ENCODE measurements around the gene KRTAP20-2. TPM values are rescaled to one million over a fixed set of nuclear protein-coding genes. Genes with fewer than 3 reads are reported as not detected.

The KRTAP20-2 gene
- total RNA-seq = not detected

DNA sequence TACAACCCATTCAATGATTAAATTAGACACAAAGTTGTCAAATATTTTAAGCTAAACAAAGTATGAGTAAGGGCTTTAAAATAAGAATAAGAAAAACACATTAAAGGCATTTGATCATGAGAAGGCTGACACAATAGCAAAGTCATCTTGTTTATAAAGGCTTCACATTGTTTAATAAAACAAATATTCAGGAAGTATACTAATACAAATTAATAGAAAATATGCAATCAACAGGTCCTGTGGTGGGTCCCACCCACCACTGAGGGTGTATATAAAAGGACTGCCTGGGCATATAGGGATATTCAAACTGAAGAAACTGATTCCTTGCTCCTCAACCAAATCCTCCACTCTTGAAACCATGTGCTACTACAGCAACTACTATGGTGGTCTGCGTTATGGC, at the start of gene KRTAP20-2:
Gene KRTAP20-2, plus strand, starts transcription at position 301 of the 400 bp plus-strand sequence. Its CDS starts 58 bp downstream, at position 359.
- no peaks in the 10 kb centered on the region for H3K4me1 Mint-ChIP-seq
- H3K27ac Mint-ChIP-seq = no peak within 1 kb of the TSS
- CTCF ChIA-PET = no interaction called here
- no peak within 1 kb of the TSS for H3K4me3 Mint-ChIP-seq
- DNase-seq (no peak), ATAC-seq (no peak)
- H3K9me3 Mint-ChIP-seq (ENCODE audit: low read depth) = no peaks in the 10 kb centered on the region
- no peaks in the 10 kb centered on the region for H3K36me3 Mint-ChIP-seq
- no peaks in the 10 kb centered on the region for H3K27me3 Mint-ChIP-seq

DNA sequence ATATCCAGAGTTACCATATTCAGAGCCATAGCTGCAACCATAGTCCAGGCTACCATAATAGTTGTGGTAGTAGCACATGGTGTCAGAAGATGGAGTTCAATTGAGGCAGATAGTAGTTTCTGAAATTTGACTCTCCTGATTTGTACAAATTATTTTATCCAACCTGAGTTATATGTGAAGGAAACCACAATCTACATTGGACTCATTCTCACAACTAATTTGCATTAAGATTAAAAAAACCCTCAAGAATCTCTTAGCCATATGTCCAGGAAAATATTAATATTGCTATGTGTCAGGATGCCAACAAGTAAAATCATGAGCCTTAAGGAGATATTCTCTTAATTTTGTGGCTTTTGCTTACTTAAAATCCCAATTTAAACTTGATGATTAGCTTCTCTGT, 44.7 kb upstream of the KRTAP20-2 start, which contains the start of gene KRTAP22-2:
Gene KRTAP22-2, minus strand, starts transcription at position 101 of the 400 bp plus-strand sequence.
- Mint-ChIP-seq H3K36me3 (no peaks in the 10 kb centered on the region), H3K4me3 (no peak within 1 kb of the TSS), H3K27ac (no peak within 1 kb of the TSS), H3K4me1 (no peaks in the 10 kb centered on the region), H3K27me3 (no peaks in the 10 kb centered on the region), H3K9me3 (ENCODE audit: low read depth) (peaks cover 2% of the 10 kb centered on the region)
- ATAC-seq = no peak
- DNase-seq = no peak
- CTCF ChIA-PET = no interaction called here

DNA sequence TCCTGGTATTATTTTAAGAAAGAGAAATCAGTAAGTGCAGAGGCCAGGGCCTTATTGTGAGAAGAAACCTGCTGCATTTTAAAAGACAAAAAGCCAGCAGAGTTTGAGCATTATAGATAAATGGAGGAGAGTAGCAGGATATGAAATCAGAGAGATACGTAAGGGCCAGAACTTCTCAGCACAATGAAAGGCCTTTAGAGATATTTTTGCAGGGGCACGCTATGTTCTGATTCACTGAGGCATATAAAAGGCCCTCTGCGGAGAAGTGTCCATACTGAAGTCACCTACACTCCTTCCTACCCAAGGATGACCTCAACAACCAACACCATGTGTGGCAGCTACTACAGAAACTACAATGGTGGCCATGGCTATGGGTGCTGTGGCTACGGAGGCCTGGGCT, 42.9 kb upstream of the KRTAP20-2 start, which contains the start of gene KRTAP6-3:
Gene KRTAP6-3, plus strand, starts transcription at position 301 of the 400 bp plus-strand sequence. Its CDS starts 6 bp downstream, at position 307.
- ATAC-seq (no peak), DNase-seq (no peak)
- Mint-ChIP-seq H3K4me3 (no peak within 1 kb of the TSS), H3K27ac (no peak within 1 kb of the TSS), H3K4me1 (no peaks in the 10 kb centered on the region), H3K27me3 (no peaks in the 10 kb centered on the region), H3K36me3 (no peaks in the 10 kb centered on the region), H3K9me3 (ENCODE audit: low read depth) (peaks cover 2% of the 10 kb centered on the region)
- CTCF ChIA-PET = no interaction called here

DNA sequence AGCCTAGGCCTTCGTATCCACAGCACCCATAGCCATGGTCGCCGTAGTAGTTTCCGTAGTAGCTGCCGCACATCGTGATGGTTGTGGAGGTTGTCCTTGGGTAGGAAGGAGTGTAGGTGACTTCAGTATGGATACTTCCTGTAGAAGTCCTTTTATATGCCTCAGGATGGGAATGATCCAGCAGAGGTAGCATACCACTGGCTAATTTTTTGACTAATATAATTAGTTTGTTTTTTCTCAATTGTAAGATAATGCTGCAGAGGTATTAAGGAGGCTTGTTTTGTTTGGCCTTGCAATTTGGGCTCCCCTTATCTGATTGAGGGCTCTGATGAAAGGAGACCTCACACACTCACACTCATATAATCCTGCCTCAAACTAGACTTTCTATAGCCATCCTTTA, 36.2 kb upstream of the KRTAP20-2 start, which contains the start of gene KRTAP6-2:
Gene KRTAP6-2, minus strand, starts transcription at position 101 of the 400 bp plus-strand sequence. Its CDS starts 28 bp downstream, at position 73.
- H3K27me3 Mint-ChIP-seq = no peaks in the 10 kb centered on the region
- H3K4me1 Mint-ChIP-seq = no peaks in the 10 kb centered on the region
- DNase-seq (no peak), ATAC-seq (no peak)
- peaks cover 2% of the 10 kb centered on the region for H3K9me3 Mint-ChIP-seq (ENCODE audit: low read depth)
- H3K4me3 Mint-ChIP-seq = no peak within 1 kb of the TSS
- H3K36me3 Mint-ChIP-seq = no peaks in the 10 kb centered on the region
- CTCF ChIA-PET = no interaction called here
- no peak within 1 kb of the TSS for H3K27ac Mint-ChIP-seq

DNA sequence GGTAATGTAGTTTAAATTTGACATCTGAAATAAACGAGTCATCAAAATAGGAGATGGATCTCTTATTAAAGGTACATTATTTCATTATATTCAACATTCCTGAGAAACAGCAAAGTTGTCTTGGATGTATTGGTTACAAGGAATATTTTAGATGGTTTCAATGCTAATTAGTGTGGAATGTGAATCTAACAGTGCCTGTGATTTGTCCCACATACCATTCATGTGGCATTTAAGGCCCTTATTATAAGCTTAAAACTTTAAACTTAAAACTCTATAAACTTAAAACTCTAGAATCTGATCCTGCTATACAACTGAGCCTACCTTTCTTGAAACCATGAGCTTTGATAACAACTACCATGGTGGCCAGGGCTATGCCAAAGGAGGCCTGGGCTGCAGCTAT, 34.2 kb upstream of the KRTAP20-2 start, which contains the start of gene KRTAP22-1:
Gene KRTAP22-1, plus strand, starts transcription at position 301 of the 400 bp plus-strand sequence.
- Mint-ChIP-seq H3K27me3 (no peaks in the 10 kb centered on the region), H3K36me3 (no peaks in the 10 kb centered on the region), H3K9me3 (ENCODE audit: low read depth) (no peaks in the 10 kb centered on the region), H3K27ac (no peak within 1 kb of the TSS), H3K4me3 (no peak within 1 kb of the TSS), H3K4me1 (no peaks in the 10 kb centered on the region)
- DNase-seq (no peak), ATAC-seq (no peak)
- CTCF ChIA-PET = no interaction called here

DNA sequence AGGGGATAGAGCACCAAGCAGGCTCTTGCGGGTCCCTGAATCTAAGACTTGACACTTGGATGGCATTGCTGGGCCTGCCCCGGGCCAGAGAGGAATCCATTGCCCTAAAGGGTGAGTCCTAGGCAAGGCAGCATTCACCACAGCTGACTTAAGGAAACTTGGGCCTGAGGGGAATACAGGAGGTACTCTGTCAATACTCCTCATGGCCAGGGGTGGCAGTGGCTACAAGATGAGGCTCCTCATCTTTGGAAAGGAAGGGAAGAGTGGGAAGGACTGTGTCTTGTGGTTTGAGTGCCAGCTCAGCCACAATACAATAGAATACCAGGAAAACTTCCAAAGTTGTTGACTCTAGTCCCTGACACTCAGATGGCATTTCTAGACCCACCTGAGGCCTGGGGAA, 29.0 kb upstream of the KRTAP20-2 start:
- H3K27me3 Mint-ChIP-seq = no peaks in the 10 kb centered on the region
- no peaks in the 10 kb centered on the region for H3K4me1 Mint-ChIP-seq
- CTCF ChIA-PET = no interaction called here
- H3K4me3 Mint-ChIP-seq = no peak overlapping the region
- no peak for ATAC-seq
- DNase-seq = no peak
- peaks cover 2% of the 10 kb centered on the region for H3K9me3 Mint-ChIP-seq (ENCODE audit: low read depth)
- H3K36me3 Mint-ChIP-seq = no peaks in the 10 kb centered on the region
- no peak overlapping the region for H3K27ac Mint-ChIP-seq

DNA sequence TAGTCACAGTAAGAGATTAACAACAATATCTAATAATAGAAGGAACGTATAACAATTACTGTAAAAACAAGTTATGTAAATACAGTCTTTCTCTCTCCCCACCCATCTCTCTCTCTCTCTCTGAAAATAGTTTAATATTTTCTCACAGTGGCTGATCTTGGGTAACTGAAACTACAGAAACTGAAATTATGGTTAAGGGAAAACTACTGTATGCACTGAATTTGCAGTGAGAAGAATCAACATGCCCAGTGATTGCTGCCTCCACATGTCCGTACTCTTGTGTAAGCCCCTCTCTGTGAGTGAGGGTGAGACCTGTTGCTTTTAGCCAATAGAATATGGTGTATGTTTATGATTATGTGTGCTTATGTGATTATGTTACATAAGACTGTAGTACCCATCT, 22.9 kb upstream of the KRTAP20-2 start:
- CTCF ChIA-PET = no interaction called here
- ATAC-seq = no peak
- Mint-ChIP-seq H3K36me3 (no peaks in the 10 kb centered on the region), H3K27ac (no peak overlapping the region), H3K27me3 (no peaks in the 10 kb centered on the region), H3K4me1 (no peaks in the 10 kb centered on the region), H3K9me3 (ENCODE audit: low read depth) (peaks cover 7% of the 10 kb centered on the region), H3K4me3 (no peak overlapping the region)
- no peak for DNase-seq

DNA sequence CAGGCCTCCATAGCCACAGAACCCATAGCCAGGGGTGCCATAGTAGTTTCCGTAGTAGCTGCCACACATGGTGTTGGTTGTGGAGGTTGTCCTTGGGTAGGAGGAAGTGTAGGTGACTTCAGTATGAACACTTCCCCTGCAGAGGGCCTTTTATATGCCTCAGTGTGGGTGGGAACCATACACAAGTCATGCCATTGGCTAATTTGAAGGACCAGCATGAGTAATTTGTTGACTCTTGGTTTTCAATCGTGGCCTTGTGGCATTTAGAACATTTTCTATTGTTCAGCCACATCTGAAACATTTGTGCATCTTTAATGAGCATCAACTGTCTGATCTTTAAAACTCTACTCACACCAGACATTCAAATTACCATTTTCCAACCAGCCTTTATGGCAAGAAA, 21.2 kb upstream of the KRTAP20-2 start, which contains the start of gene KRTAP6-1:
Gene KRTAP6-1, minus strand, starts transcription at position 95 of the 400 bp plus-strand sequence. Its CDS starts 26 bp downstream, at position 69.
- H3K27me3 Mint-ChIP-seq = no peaks in the 10 kb centered on the region
- CTCF ChIA-PET = no interaction called here
- H3K4me3 Mint-ChIP-seq = no peak within 1 kb of the TSS
- DNase-seq (no peak), ATAC-seq (no peak)
- no peaks in the 10 kb centered on the region for H3K4me1 Mint-ChIP-seq
- no peaks in the 10 kb centered on the region for H3K36me3 Mint-ChIP-seq
- H3K9me3 Mint-ChIP-seq (ENCODE audit: low read depth) = peaks cover 7% of the 10 kb centered on the region
- H3K27ac Mint-ChIP-seq = no peak within 1 kb of the TSS

DNA sequence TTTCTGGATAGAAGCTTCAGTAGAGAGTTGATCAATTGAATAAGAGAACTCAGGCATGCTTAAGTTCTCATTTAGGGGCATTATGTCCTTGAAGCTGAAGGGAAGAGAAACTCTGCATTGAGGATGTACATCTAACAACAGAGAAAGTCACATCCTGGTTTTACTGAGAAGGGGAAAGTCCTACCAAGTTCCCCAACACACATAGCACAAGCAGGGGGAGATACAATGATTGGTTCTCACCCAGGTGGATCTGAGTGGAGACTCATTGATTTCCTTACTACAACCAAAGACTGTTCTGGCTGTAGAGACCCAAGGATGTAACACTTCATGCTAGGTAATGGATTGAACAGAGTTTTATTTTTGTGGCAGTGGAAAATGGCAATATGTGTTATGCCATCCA, 19.8 kb upstream of the KRTAP20-2 start:
- CTCF ChIA-PET = no interaction called here
- Mint-ChIP-seq H3K27ac (no peak overlapping the region), H3K9me3 (ENCODE audit: low read depth) (peaks cover 7% of the 10 kb centered on the region), H3K27me3 (no peaks in the 10 kb centered on the region), H3K4me3 (no peak overlapping the region), H3K4me1 (no peaks in the 10 kb centered on the region), H3K36me3 (no peaks in the 10 kb centered on the region)
- DNase-seq (no peak), ATAC-seq (no peak)

DNA sequence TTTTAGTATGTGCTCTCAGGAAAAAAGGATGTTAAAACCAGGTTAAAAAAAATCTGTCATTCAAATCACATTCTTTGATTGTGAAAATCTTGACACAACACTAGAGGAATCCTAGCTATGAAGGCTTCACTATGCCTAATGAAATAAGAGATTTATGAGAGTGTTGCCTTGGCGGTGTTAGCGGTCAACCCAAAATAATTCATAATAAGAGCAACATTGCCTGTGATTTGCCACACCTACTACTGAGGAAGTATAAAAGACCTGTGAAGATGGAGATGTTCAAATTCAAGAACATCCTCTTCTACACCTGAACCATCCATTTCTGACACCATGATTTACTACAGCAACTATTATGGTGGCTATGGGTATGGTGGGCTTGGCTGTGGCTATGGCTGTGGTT, 18.9 kb upstream of the KRTAP20-2 start, which contains the start of gene KRTAP20-1:
Gene KRTAP20-1, plus strand, starts transcription at position 301 of the 400 bp plus-strand sequence. Its CDS starts 30 bp downstream, at position 331.
- no peaks in the 10 kb centered on the region for H3K27me3 Mint-ChIP-seq
- no peaks in the 10 kb centered on the region for H3K36me3 Mint-ChIP-seq
- no peak within 1 kb of the TSS for H3K4me3 Mint-ChIP-seq
- DNase-seq (no peak), ATAC-seq (no peak)
- H3K4me1 Mint-ChIP-seq = no peaks in the 10 kb centered on the region
- CTCF ChIA-PET = no interaction called here
- H3K27ac Mint-ChIP-seq = no peak within 1 kb of the TSS
- H3K9me3 Mint-ChIP-seq (ENCODE audit: low read depth) = peaks cover 4% of the 10 kb centered on the region

DNA sequence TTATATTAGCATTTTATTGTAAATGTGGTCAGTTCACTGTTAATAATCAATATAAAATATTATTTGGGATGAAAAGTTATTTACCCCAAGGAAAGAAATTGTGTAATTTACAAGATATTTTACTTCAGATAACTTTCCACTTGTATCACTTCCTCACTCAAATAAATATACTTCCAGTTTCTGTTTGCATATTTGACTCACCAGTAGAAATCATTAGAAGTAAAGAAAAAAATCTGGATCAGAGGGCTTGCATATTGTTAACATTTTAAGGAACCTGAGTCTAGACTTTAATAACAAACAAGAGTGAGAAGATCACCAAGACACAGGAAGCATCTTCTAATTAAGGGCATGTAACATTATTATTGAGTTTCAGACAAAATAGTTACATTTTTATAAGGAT, 14.9 kb upstream of the KRTAP20-2 start:
- CTCF ChIA-PET = no interaction called here
- no peak for ATAC-seq
- Mint-ChIP-seq H3K27ac (no peak overlapping the region), H3K4me3 (no peak overlapping the region), H3K27me3 (no peaks in the 10 kb centered on the region), H3K36me3 (no peaks in the 10 kb centered on the region), H3K4me1 (no peaks in the 10 kb centered on the region), H3K9me3 (ENCODE audit: low read depth) (peaks cover 7% of the 10 kb centered on the region)
- DNase-seq = no peak

DNA sequence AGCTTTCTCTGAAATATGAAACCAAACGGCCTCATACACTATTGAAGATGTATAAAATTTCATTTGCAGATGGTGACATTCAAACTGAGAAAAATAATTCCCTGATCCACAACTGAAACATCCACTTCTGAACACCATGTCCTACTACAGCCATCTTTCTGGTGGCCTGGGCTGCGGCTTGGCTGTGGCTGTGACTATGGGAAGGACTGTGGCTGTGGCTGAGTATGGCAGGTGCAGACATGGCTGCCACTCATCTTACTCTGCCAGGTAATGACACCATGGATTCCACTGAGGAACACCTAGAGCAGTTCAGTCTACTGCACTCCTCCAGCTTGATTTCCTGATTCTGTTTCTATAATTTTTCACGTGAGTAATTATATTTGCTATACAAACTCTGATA, 14.5 kb upstream of the KRTAP20-2 start, which contains the start of gene KRTAP20-4:
Gene KRTAP20-4, plus strand, starts transcription at position 106 of the 400 bp plus-strand sequence.
- Mint-ChIP-seq H3K27me3 (no peaks in the 10 kb centered on the region), H3K36me3 (no peaks in the 10 kb centered on the region), H3K4me1 (no peaks in the 10 kb centered on the region), H3K9me3 (ENCODE audit: low read depth) (peaks cover 7% of the 10 kb centered on the region), H3K27ac (no peak within 1 kb of the TSS), H3K4me3 (no peak within 1 kb of the TSS)
- DNase-seq = no peak
- ATAC-seq = no peak
- CTCF ChIA-PET = no interaction called here

DNA sequence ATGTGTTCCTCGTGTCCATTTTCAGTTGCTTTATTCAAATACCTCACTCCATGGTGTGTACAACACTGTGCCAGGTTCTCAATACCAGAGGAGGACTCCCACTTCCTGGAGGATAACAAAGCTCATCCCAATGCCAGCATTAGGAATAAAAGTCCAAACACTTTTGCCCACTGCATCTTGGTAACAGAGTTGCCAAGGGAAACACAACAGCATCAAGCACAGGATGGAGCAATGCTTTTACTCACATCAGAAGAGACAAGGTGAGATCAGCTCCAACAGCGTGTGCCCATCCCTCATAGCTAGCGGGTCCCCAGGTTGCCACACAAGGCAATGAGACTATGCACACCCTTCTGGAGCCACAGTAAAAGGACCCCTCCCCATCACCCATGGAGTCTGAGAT, 11.6 kb upstream of the KRTAP20-2 start:
- Mint-ChIP-seq H3K4me3 (no peak overlapping the region), H3K4me1 (no peaks in the 10 kb centered on the region), H3K36me3 (no peaks in the 10 kb centered on the region), H3K9me3 (ENCODE audit: low read depth) (peaks cover 5% of the 10 kb centered on the region), H3K27me3 (no peaks in the 10 kb centered on the region), H3K27ac (no peak overlapping the region)
- CTCF ChIA-PET = no interaction called here
- DNase-seq = no peak
- no peak for ATAC-seq

DNA sequence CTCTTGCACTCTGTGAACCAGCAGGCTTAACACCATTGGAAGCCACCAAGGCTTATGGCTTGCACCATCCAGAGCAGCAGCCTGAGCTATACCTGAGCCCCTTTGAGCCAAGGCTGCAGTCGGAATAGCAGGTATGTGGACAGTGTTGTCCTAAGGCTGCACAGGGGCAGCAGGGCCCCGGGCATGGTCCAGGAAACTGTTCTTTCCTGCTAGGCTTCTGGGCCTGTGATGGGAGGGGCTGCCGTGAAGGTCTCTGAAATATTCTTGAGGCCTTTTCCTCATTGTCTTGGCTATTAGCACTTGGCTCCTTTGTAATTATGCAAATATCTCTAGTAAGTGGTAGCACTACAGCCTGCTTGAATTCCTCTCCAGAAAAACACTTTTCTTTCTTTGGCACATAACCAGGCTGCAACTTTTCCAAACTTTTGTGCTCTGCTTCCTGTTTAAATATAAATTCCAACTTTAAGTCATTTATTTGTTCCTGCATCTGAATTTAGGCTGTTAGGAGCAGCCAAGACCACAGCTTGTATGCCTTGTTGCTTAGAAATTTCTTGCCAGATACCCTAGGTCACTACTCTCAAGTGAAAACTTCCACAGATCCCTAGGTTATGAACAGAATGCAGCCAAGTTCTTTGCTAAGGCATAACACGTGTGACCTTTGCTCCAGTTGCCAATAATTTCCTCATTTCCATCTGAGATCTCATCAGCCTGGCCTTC, 9.4 kb upstream of the KRTAP20-2 start:
- CTCF ChIA-PET = no interaction called here
- DNase-seq = no peak
- no peak for ATAC-seq

More for the DNA sequence above, 9.4 kb upstream of the KRTAP20-2 start:
- H3K27ac Mint-ChIP-seq = no peak overlapping the region
- no peak overlapping the region for H3K4me3 Mint-ChIP-seq
- no peaks in the 10 kb centered on the region for H3K27me3 Mint-ChIP-seq
- no peaks in the 10 kb centered on the region for H3K36me3 Mint-ChIP-seq
- peaks cover 5% of the 10 kb centered on the region for H3K9me3 Mint-ChIP-seq (ENCODE audit: low read depth)
- H3K4me1 Mint-ChIP-seq = no peaks in the 10 kb centered on the region

Measured in activated CD8-positive, alpha-beta memory T cell treated with anti-CD3 and anti-CD28 coated beads, Interleukin-2, amount 10 ng/mL, durations not matched to agents 7 days and 5 days (primary cell).